Endothelial cell of umbilical vein (primary cell): ENCODE results near the gene CSNK1G3. TPM values are rescaled to one million over a fixed set of nuclear protein-coding genes. Genes with fewer than 3 reads are reported as not detected.
A peak's percentile ranks its signal among the peaks of the same experiment; 100 is the strongest.

Experiments
- BruUV-seq: library from RNA; stranded (reverse); fragments of 400-500 nt; replicated peaks from 2 replicates; lab custom pipeline; 2021; lab: Mats Ljungman, UMichigan
- CTCF ChIA-PET: fragments of 300-600, 350-600 bp; sonication (Branson Sonifier 250); formaldehyde crosslinking; loops from one replicate; lab custom pipeline; 2021; ENCODE audit warnings: antibody characterized with exemption, inconsistent platforms; lab: Charles Lee
- POLR2A ChIA-PET: fragments of 300-600, 350-600 bp; sonication (Branson Sonifier 250); formaldehyde crosslinking; loops from one replicate; lab custom pipeline; 2021; ENCODE audit warnings: antibody characterized with exemption, inconsistent platforms; lab: Charles Lee
- DNase-seq: peaks from one replicate; pipeline ENCODE4 v3.0.0-alpha.2; 2011; ENCODE audit warnings: low read depth, low spot score
- FAIRE-seq: peaks from 2 replicates; lab custom pipeline; 2011; peaks lifted over from hg19 to GRCh38; lab: Jason Lieb, UNC
- H2AFZ ChIP-seq: 2 replicates; pipeline ENCODE4 v1.6.0; 2012; ENCODE audit warnings: low read depth, low read length, control low read depth, inconsistent platforms
- H3K27ac ChIP-seq: 2 replicates; pipeline ENCODE4 v1.5.1; 2011; ENCODE audit warnings: low read depth, mild to moderate bottlenecking, control low read depth, low read length, moderate library complexity; ENCODE audit not compliant: insufficient read depth
- H3K27me3 ChIP-seq, 2 experiments: 2 replicates each; pipeline versions ENCODE4 v1.6.0 to v1.6.1; 2011; ENCODE audit warnings: low read length in 2 of 2, mixed read lengths in 1 of 2; ENCODE audit not compliant: control insufficient read depth in 2 of 2, insufficient read depth in 2 of 2
- H3K36me3 ChIP-seq, 2 experiments: 2 replicates in 1 of 2; 3 replicates in 1 of 2; pipeline ENCODE4 v1.5.1; 2011; ENCODE audit warnings: low read length in 2 of 2, mild to moderate bottlenecking in 1 of 2, moderate library complexity in 1 of 2; ENCODE audit not compliant: control insufficient read depth in 2 of 2, insufficient read depth in 2 of 2; ENCODE audit errors: extremely low read depth in 1 of 2
- H3K4me1 ChIP-seq: 3 replicates; pipeline ENCODE4 v1.5.1; 2011; ENCODE audit warnings: mild to moderate bottlenecking, low read length; ENCODE audit not compliant: control insufficient read depth, insufficient read depth; ENCODE audit errors: extremely low read depth
- H3K4me2 ChIP-seq: 2 replicates; pipeline ENCODE4 v1.6.1; 2011; ENCODE audit warnings: low read length, control low read depth, mixed read lengths; ENCODE audit not compliant: insufficient read depth
- H3K4me3 ChIP-seq, 3 experiments: fragments of 200-600 bp in 1 of 3; sonication (generic), shearing (Covaris generic) in 1 of 3; replicated peaks in 1 of 3; 2 replicates each; pipeline ENCODE4 v1.5.1; 2011 to 2016; ENCODE audit warnings: control low read depth in 3 of 3, low read length in 3 of 3, mild to moderate bottlenecking in 2 of 3, inconsistent platforms in 1 of 3, low read depth in 1 of 3, moderate library complexity in 1 of 3; ENCODE audit not compliant: insufficient read depth in 1 of 3
- H3K79me2 ChIP-seq: 2 replicates; pipeline ENCODE4 v1.6.0; 2012; ENCODE audit warnings: low read length, inconsistent platforms; ENCODE audit not compliant: control insufficient read depth, insufficient read depth
- H3K9ac ChIP-seq: replicated peaks from 2 replicates; pipeline ENCODE3; 2011; ENCODE audit warnings: low read length, control low read depth; ENCODE audit not compliant: insufficient read depth; ENCODE audit errors: extremely low read depth
- H3K9me1 ChIP-seq: replicated peaks from 3 replicates; pipeline ENCODE4 v1.6.0; 2011; ENCODE audit warnings: mild to moderate bottlenecking, low read length; ENCODE audit not compliant: control insufficient read depth, insufficient read depth; ENCODE audit errors: extremely low read depth
- H3K9me3 ChIP-seq: replicated peaks from 2 replicates; pipeline ENCODE4 v1.5.1; 2012; ENCODE audit warnings: low read length, inconsistent platforms; ENCODE audit not compliant: control insufficient read depth, insufficient read depth
- H4K20me1 ChIP-seq: replicated peaks from 2 replicates; pipeline ENCODE3; 2011; ENCODE audit warnings: mild to moderate bottlenecking, low read length; ENCODE audit not compliant: control insufficient read depth, insufficient read depth; ENCODE audit errors: extremely low read depth
- EZH2 ChIP-seq: IDR thresholded peaks from 2 replicates; pipeline ENCODE4 v1.6.1; 2012; ENCODE audit warnings: borderline replicate concordance, low read depth, mild to moderate bottlenecking, moderate library complexity, low read length, inconsistent platforms; ENCODE audit not compliant: severe bottlenecking
- FOS ChIP-seq: IDR thresholded peaks from 2 replicates; pipeline ENCODE4 v1.6.1; 2011; ENCODE audit warnings: mild to moderate bottlenecking, low read length, moderate library complexity, borderline replicate concordance; ENCODE audit not compliant: insufficient read depth
- GATA2 ChIP-seq: IDR thresholded peaks from 2 replicates; pipeline ENCODE4 v1.7.0; 2011; ENCODE audit warnings: low read depth, mild to moderate bottlenecking, moderate library complexity, mixed read lengths, low read length; ENCODE audit not compliant: insufficient read length, insufficient read depth
- JUN ChIP-seq: IDR thresholded peaks from 2 replicates; pipeline ENCODE4 v1.6.1; 2011; ENCODE audit warnings: borderline replicate concordance, low read depth; ENCODE audit not compliant: insufficient read length, insufficient read depth
- MYC ChIP-seq: IDR thresholded peaks from one replicate; pipeline ENCODE4 v1.6.1; 2011; ENCODE audit warnings: mild to moderate bottlenecking, low read depth, low read length
- POLR2A ChIP-seq: IDR thresholded peaks from 2 replicates; pipeline ENCODE4 v1.6.1; 2012; ENCODE audit warnings: low read depth, mild to moderate bottlenecking, control low read depth, low read length
- POLR2AphosphoS5 ChIP-seq: IDR thresholded peaks from 2 replicates; pipeline ENCODE4 v1.6.1; 2012; ENCODE audit warnings: low read depth, mild to moderate bottlenecking, control low read depth, low read length, moderate library complexity; ENCODE audit not compliant: insufficient read depth
- dilution Hi-C: fragments of 300-500 bp; cut with MboI; formaldehyde crosslinking; loops from one replicate; pipeline ENCODE4 v1.15.0; 2019; ENCODE audit warnings: low sequenced_read_pairs; ENCODE audit not compliant: extremely low pct_ligation_motif_present
- intact Hi-C: fragments of 100-400 bp; cut with micrococcal nuclease; formaldehyde crosslinking; loops from one replicate; pipeline ENCODE4 v1.10.0; 2022
- polyA plus RNA-seq, 4 experiments: library from polyadenylated mRNA; depleted of rRNA in 3 of 4; stranded (reverse) in 3 of 4; unstranded in 1 of 4; fragments of >200 nt; gene quantifications; 2 replicates each; pipeline versions ENCODE4 v1.2.1 to v1.2.3, GENCODE V29; 2011 to 2012; ENCODE audit warnings: missing spikeins in 1 of 4
- total RNA-seq: library from RNA; stranded (reverse); gene quantifications from 2 replicates; pipeline ENCODE4 v1.2.3, GENCODE V29; 2021
- TF ChIP-seq, protein P1 (sequence below), 2 donors: IDR thresholded peaks; 1 replicate in 1 of 2; 2 replicates in 1 of 2; pipeline ENCODE4 v1.5.1; 2011; ENCODE audit warnings: low read length in 2 of 2, mild to moderate bottlenecking in 2 of 2, moderate library complexity in 2 of 2, control low read depth in 1 of 2, inconsistent platforms in 1 of 2, low read depth in 1 of 2; ENCODE audit not compliant: insufficient read depth in 1 of 2; ENCODE audit errors: extremely low read depth in 1 of 2
- TF ChIP-seq, protein P2 (sequence below): IDR thresholded peaks from 2 replicates; pipeline ENCODE4 v1.6.1; 2011; ENCODE audit not compliant: insufficient read depth, insufficient read length

The CSNK1G3 gene
- total and polyA plus RNA-seq, 2 donors (not counting 3 experiments of a cell fraction or from before 2014, with no cell fraction given): 10.4 to 35.9 TPM

DNA sequence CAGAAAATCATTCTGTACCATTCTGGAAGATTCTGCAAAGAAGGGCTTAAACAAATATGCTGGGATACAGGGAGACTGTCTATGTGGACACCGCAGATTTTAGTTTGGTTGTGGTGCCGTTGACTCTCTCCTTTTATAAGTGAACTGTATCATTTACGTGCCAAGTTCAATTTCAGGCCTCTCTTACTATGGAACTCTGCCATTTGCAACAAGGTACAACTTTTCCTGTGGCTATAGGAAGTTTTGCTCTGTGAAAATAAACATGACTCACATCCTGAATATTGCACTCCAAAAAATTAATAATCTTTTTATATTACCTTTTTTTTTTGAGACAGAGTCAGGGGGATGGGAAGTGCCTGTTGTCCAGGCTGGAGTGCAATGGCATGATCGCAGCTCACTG lies 29.7 kb upstream of the CSNK1G3 start:
- H3K27me3 ChIP-seq: peaks cover 21 to 33% of the 10 kb centered on the region in 2 experiments
- H3K4me2 ChIP-seq: peak overlapping the region; percentile 34
- H3K4me3 ChIP-seq: no peak overlapping the region
- H4K20me1 ChIP-seq: no peaks in the 10 kb centered on the region
- ChIA-PET POLR2A (no interaction called here), CTCF (interaction anchor here (0.7 to 1.1 kb wide), 4 partner anchors 15 to 114 kb away, joined by 3 read pairs; partner anchors contain the start of gene CEP120)
- dilution Hi-C loops: no loop called here
- intact Hi-C loops: loop anchor here (2.0 kb wide), 1 partner anchor 31 kb away; the partner anchor contains the start of gene CSNK1G3
- H3K9me1 ChIP-seq: no peaks in the 10 kb centered on the region
- H2AFZ ChIP-seq: no peak overlapping the region
- H3K27ac ChIP-seq: no peak overlapping the region
- TF ChIP-seq FOS (peak; percentile 41), POLR2A (no peak), MYC (no peak), POLR2AphosphoS5 (peak; percentile 27), JUN (peak; percentile 47)
- no peaks in the 10 kb centered on the region for H3K9me3 ChIP-seq
- H3K9ac ChIP-seq: no peak overlapping the region
- no TSS peak for BruUV-seq
- H3K36me3 ChIP-seq: no peaks in the 10 kb centered on the region
- no peaks in the 10 kb centered on the region for H3K79me2 ChIP-seq
- DNase-seq (peak; percentile 53), FAIRE-seq (no peak)
- peaks cover 5% of the 10 kb centered on the region for H3K4me1 ChIP-seq

DNA sequence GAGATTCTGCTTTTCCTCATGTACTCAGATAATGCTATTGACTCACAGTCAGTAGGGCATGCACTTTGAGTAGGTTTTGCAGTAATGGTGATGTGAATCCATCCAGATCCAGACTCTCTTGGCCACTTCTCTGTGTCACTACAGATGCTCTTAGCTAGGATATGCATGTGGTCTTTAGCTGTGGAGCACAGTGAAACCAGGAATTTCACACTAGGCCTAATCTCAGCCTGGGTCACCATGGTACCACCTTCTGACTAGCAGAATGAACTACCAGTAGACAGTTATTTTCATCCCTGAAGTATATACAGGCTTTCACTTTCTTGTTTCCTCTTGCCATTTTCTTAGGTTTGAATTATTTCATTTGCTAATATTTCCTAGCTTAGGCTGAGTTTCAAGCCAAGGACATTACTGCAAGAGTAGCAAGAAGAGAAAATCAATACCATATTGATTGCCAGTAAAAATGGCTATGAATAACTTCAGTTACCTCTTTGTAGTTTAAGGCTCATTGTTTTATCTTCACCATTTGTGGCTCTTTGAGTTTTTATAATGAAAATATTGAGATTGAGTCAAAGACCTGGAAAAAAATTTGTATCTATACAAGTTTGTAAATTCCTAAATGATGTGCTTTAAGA lies 28.4 kb upstream of the CSNK1G3 start:
- ChIA-PET POLR2A (no interaction called here), CTCF (interaction anchor here (0.8 to 1.1 kb wide), 3 partner anchors 16 to 61 kb away, joined by 3 read pairs; partner anchors contain the start of gene CEP120)

More for the DNA sequence above, 28.4 kb upstream of the CSNK1G3 start:
- H3K36me3 ChIP-seq: no peaks in the 10 kb centered on the region
- H3K27ac ChIP-seq: no peak overlapping the region
- TF ChIP-seq EZH2 (no peak), FOS (no peak), GATA2 (no peak), JUN (no peak), POLR2A (no peak), POLR2AphosphoS5 (no peak), MYC (no peak)
- TF ChIP-seq, protein P1, sequence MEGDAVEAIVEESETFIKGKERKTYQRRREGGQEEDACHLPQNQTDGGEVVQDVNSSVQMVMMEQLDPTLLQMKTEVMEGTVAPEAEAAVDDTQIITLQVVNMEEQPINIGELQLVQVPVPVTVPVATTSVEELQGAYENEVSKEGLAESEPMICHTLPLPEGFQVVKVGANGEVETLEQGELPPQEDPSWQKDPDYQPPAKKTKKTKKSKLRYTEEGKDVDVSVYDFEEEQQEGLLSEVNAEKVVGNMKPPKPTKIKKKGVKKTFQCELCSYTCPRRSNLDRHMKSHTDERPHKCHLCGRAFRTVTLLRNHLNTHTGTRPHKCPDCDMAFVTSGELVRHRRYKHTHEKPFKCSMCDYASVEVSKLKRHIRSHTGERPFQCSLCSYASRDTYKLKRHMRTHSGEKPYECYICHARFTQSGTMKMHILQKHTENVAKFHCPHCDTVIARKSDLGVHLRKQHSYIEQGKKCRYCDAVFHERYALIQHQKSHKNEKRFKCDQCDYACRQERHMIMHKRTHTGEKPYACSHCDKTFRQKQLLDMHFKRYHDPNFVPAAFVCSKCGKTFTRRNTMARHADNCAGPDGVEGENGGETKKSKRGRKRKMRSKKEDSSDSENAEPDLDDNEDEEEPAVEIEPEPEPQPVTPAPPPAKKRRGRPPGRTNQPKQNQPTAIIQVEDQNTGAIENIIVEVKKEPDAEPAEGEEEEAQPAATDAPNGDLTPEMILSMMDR (IDR thresholded peaks at IDR 0.05; ENCODE audit: extremely low read depth in 1 of 2, insufficient read depth in 1 of 2, low read depth in 1 of 2, low read length in 2 of 2): no peak
- TF ChIP-seq, protein P2, sequence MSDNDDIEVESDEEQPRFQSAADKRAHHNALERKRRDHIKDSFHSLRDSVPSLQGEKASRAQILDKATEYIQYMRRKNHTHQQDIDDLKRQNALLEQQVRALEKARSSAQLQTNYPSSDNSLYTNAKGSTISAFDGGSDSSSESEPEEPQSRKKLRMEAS: no peak
- no peak overlapping the region for H3K4me2 ChIP-seq
- dilution Hi-C loops (no loop called here), intact Hi-C loops (loop anchor here (2.0 kb wide), 1 partner anchor 29 kb away; the partner anchor contains the start of gene CSNK1G3)
- no peaks in the 10 kb centered on the region for H4K20me1 ChIP-seq
- H3K9ac ChIP-seq: no peak overlapping the region
- H3K9me3 ChIP-seq: no peaks in the 10 kb centered on the region
- no peaks in the 10 kb centered on the region for H3K79me2 ChIP-seq
- peaks cover 5% of the 10 kb centered on the region for H3K4me1 ChIP-seq
- no TSS peak for BruUV-seq
- FAIRE-seq (no peak), DNase-seq (no peak)
- H3K27me3 ChIP-seq: peaks cover 19 to 32% of the 10 kb centered on the region in 2 experiments
- H2AFZ ChIP-seq: no peak overlapping the region
- H3K4me3 ChIP-seq: no peak overlapping the region
- H3K9me1 ChIP-seq: no peaks in the 10 kb centered on the region
